ENCODE data around the gene GABRB2.

Gene GABRB2

GRCh38 chr5:161284445-161284844 is 262.1 kb downstream of the GABRB2 start:
- Histone ChIP-seq H3F3A (ENCODE audit: insufficient read depth) (no peaks in the 10 kb centered on the region), H3K9me3 (ENCODE audit: insufficient read depth, low read length) (no peaks in the 10 kb centered on the region), H3K4me3 (ENCODE audit: insufficient read depth, low read length, poor library complexity, severe bottlenecking) (no peak overlapping the region), H2AFZ (ENCODE audit: low read depth, low read length, severe bottlenecking) (no peak overlapping the region), H3K27ac (ENCODE audit: low read depth, low read length) (no peak overlapping the region), H3K27me3 (ENCODE audit: low read length) (no peaks in the 10 kb centered on the region), H3K36me3 (ENCODE audit: low read length) (no peaks in the 10 kb centered on the region), H3K79me2 (ENCODE audit: insufficient read depth, low read length) (no peaks in the 10 kb centered on the region), H3K4me2 (ENCODE audit: low read depth, low read length, poor library complexity, severe bottlenecking) (no peak overlapping the region), H4K20me1 (ENCODE audit: low read depth, low read length) (no peaks in the 10 kb centered on the region), H3K9ac (ENCODE audit: low read length) (no peak overlapping the region), H3K9me2 (replicated peaks; ENCODE audit: insufficient read depth, low read length) (no peaks in the 10 kb centered on the region)
- no peak for TF ChIP-seq EZH2phosphoT487 (conservative IDR thresholded peaks at IDR 0.05; ENCODE audit: low read length)
- TF ChIP-seq CTCF (IDR thresholded peaks at IDR 0.05; ENCODE audit: insufficient read depth, low read length, poor library complexity, severe bottlenecking), result no peak

GRCh38 chr5:161283296-161283695 is 263.2 kb downstream of the GABRB2 start:
- no peak for TF ChIP-seq CTCF (IDR thresholded peaks at IDR 0.05; ENCODE audit: insufficient read depth, low read length, poor library complexity, severe bottlenecking)
- no peak for TF ChIP-seq EZH2phosphoT487 (conservative IDR thresholded peaks at IDR 0.05; ENCODE audit: low read length)
- no peaks in the 10 kb centered on the region for H3K9me3 ChIP-seq (ENCODE audit: insufficient read depth, low read length)
- H3K9me2 ChIP-seq (replicated peaks; ENCODE audit: insufficient read depth, low read length), result no peaks in the 10 kb centered on the region
- no peak overlapping the region for H2AFZ ChIP-seq (ENCODE audit: low read depth, low read length, severe bottlenecking)
- H3K36me3 ChIP-seq (ENCODE audit: low read length), result no peaks in the 10 kb centered on the region
- no peak overlapping the region for H3K4me3 ChIP-seq (ENCODE audit: insufficient read depth, low read length, poor library complexity, severe bottlenecking)
- no peaks in the 10 kb centered on the region for H3F3A ChIP-seq (ENCODE audit: insufficient read depth)
- no peak overlapping the region for H3K27ac ChIP-seq (ENCODE audit: low read depth, low read length)
- H3K27me3 ChIP-seq (ENCODE audit: low read length), result no peaks in the 10 kb centered on the region
- H3K9ac ChIP-seq (ENCODE audit: low read length), result no peak overlapping the region
- no peaks in the 10 kb centered on the region for H4K20me1 ChIP-seq (ENCODE audit: low read depth, low read length)
- H3K4me2 ChIP-seq (ENCODE audit: low read depth, low read length, poor library complexity, severe bottlenecking), result no peak overlapping the region
- H3K79me2 ChIP-seq (ENCODE audit: insufficient read depth, low read length), result no peaks in the 10 kb centered on the region

- H3K27me3 ChIP-seq (ENCODE audit: low read length), result no peaks in the 10 kb centered on the region
Observed at GRCh38 chr5:161278739-161279660, 267.5 kb downstream of the GABRB2 start.

More at GRCh38 chr5:161278739-161279660, 267.5 kb downstream of the GABRB2 start:
- Histone ChIP-seq H3F3A (ENCODE audit: insufficient read depth) (no peaks in the 10 kb centered on the region), H3K4me3 (ENCODE audit: insufficient read depth, low read length, poor library complexity, severe bottlenecking) (no peak overlapping the region), H3K9ac (ENCODE audit: low read length) (no peak overlapping the region), H4K20me1 (ENCODE audit: low read depth, low read length) (no peaks in the 10 kb centered on the region), H3K9me3 (ENCODE audit: insufficient read depth, low read length) (no peaks in the 10 kb centered on the region), H3K4me2 (ENCODE audit: low read depth, low read length, poor library complexity, severe bottlenecking) (no peak overlapping the region), H3K27ac (ENCODE audit: low read depth, low read length) (no peak overlapping the region), H2AFZ (ENCODE audit: low read depth, low read length, severe bottlenecking) (no peak overlapping the region), H3K9me2 (replicated peaks; ENCODE audit: insufficient read depth, low read length) (no peaks in the 10 kb centered on the region), H3K79me2 (ENCODE audit: insufficient read depth, low read length) (no peaks in the 10 kb centered on the region), H3K36me3 (ENCODE audit: low read length) (no peaks in the 10 kb centered on the region)
- TF ChIP-seq CTCF (IDR thresholded peaks at IDR 0.05; ENCODE audit: insufficient read depth, low read length, poor library complexity, severe bottlenecking) (no peak), EZH2phosphoT487 (conservative IDR thresholded peaks at IDR 0.05; ENCODE audit: low read length) (no peak)

Data from SU-DHL-6 (cell line).